ENCODE results near the gene FBXO8. TPM values are rescaled to one million over a fixed set of nuclear protein-coding genes. Genes with fewer than 3 reads are reported as not detected.

FBXO8 gene
- total RNA-seq, 1 experiment from 2014 or later, result 16.7 TPM

GRCh38 chr4:174254613-174255012, 28.9 kb downstream of the FBXO8 start:
- Histone ChIP-seq H3K4me2 (no peak overlapping the region), H2AFZ (no peak overlapping the region), H3K9me3 (ENCODE audit: insufficient read depth, low read depth) (no peaks in the 10 kb centered on the region), H3K9me2 (ENCODE audit: insufficient read depth) (no peaks in the 10 kb centered on the region), H3K4me3 (no peak overlapping the region), H3K4me1 (replicated peaks; ENCODE audit: insufficient read depth) (no peaks in the 10 kb centered on the region), H4K20me1 (ENCODE audit: insufficient read depth) (no peaks in the 10 kb centered on the region), H3K79me2 (ENCODE audit: low read depth) (no peaks in the 10 kb centered on the region), H3K27me3 (ENCODE audit: insufficient read depth, low read depth) (no peaks in the 10 kb centered on the region), H3K27ac (no peak overlapping the region), H3K36me3 (ENCODE audit: low read depth) (no peaks in the 10 kb centered on the region), H3F3A (ENCODE audit: insufficient read depth, low read depth) (no peaks in the 10 kb centered on the region)
- TF ChIP-seq, protein P1, sequence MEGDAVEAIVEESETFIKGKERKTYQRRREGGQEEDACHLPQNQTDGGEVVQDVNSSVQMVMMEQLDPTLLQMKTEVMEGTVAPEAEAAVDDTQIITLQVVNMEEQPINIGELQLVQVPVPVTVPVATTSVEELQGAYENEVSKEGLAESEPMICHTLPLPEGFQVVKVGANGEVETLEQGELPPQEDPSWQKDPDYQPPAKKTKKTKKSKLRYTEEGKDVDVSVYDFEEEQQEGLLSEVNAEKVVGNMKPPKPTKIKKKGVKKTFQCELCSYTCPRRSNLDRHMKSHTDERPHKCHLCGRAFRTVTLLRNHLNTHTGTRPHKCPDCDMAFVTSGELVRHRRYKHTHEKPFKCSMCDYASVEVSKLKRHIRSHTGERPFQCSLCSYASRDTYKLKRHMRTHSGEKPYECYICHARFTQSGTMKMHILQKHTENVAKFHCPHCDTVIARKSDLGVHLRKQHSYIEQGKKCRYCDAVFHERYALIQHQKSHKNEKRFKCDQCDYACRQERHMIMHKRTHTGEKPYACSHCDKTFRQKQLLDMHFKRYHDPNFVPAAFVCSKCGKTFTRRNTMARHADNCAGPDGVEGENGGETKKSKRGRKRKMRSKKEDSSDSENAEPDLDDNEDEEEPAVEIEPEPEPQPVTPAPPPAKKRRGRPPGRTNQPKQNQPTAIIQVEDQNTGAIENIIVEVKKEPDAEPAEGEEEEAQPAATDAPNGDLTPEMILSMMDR (conservative IDR thresholded peaks at IDR 0.05), result no peak
- ChIA-PET CTCF (no interaction called here), POLR2A (ENCODE audit: unreplicated experiment) (no interaction called here)
- DNase-seq, result no peak
- no TSS peak for BruUV-seq (replicated peaks)
- intact Hi-C loops (cut with micrococcal nuclease; ENCODE audit: unreplicated experiment), result no loop called here

DNA sequence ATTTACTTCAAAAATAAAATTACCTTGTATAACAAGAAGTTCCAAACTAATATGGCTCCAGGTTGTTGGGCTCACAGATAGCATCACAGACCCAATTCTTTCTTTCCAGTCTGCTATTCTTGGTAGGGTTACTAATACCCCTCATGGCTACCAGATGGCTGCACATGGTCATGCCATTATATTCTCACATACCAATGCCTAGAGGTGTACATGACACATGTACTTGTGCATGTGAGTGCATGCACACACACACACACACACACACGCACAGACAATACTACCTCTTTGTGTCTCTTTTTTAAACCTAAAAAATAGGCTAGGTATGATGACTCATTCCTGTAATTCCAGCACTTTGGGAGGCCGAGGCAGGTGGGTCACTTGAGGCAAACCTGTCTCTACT, 31.1 kb downstream of the FBXO8 start:
- intact Hi-C loops (cut with micrococcal nuclease; ENCODE audit: unreplicated experiment), result no loop called here
- POLR2A ChIA-PET (ENCODE audit: unreplicated experiment), result no interaction called here

DNA sequence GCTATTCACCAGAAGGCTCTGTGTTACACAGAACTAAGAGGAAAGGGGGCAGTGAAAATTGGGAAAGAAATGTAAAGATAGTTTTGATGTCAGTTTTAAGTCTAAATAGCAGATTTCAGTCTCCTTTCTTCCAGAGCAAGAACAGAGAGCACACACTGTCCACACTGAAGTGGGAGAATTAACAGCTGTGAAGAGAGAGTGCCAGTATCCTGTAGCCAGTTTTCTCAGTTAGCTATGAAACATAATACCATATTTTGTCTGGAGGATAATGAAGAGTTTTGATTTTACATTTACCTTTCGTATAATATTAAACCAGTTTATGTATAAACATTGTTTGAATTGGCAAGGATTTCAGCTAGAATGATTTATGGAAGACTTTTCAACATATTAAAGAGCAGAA, 35.1 kb downstream of the FBXO8 start:
- ChIA-PET POLR2A (ENCODE audit: unreplicated experiment) (no interaction called here), CTCF (no interaction called here)
- DNase-seq, result no peak

More for the DNA sequence above, 31.1 kb downstream of the FBXO8 start:
- Histone ChIP-seq H3K79me2 (ENCODE audit: low read depth) (no peaks in the 10 kb centered on the region), H3K4me1 (replicated peaks; ENCODE audit: insufficient read depth) (no peaks in the 10 kb centered on the region), H3F3A (ENCODE audit: insufficient read depth, low read depth) (no peaks in the 10 kb centered on the region), H3K27me3 (ENCODE audit: insufficient read depth, low read depth) (no peaks in the 10 kb centered on the region), H3K9me2 (ENCODE audit: insufficient read depth) (no peaks in the 10 kb centered on the region), H3K36me3 (ENCODE audit: low read depth) (no peaks in the 10 kb centered on the region), H3K4me3 (no peak overlapping the region), H3K27ac (no peak overlapping the region), H3K4me2 (no peak overlapping the region), H4K20me1 (ENCODE audit: insufficient read depth) (no peaks in the 10 kb centered on the region), H2AFZ (no peak overlapping the region), H3K9me3 (ENCODE audit: insufficient read depth, low read depth) (no peaks in the 10 kb centered on the region)
- TF ChIP-seq, protein P1 (conservative IDR thresholded peaks at IDR 0.05), result no peak
- TF ChIP-seq EZH2 (IDR thresholded peaks at IDR 0.05; ENCODE audit: low read depth), result no peak
- CTCF ChIA-PET, result no interaction called here
- no TSS peak for BruUV-seq (replicated peaks)
- DNase-seq, result no peak

More for the DNA sequence above, 35.1 kb downstream of the FBXO8 start:
- Histone ChIP-seq H2AFZ (no peak overlapping the region), H3K4me1 (replicated peaks; ENCODE audit: insufficient read depth) (no peaks in the 10 kb centered on the region), H4K20me1 (ENCODE audit: insufficient read depth) (no peaks in the 10 kb centered on the region), H3F3A (ENCODE audit: insufficient read depth, low read depth) (no peaks in the 10 kb centered on the region), H3K9me3 (ENCODE audit: insufficient read depth, low read depth) (no peaks in the 10 kb centered on the region), H3K9me2 (ENCODE audit: insufficient read depth) (no peaks in the 10 kb centered on the region), H3K36me3 (ENCODE audit: low read depth) (no peaks in the 10 kb centered on the region), H3K27me3 (ENCODE audit: insufficient read depth, low read depth) (no peaks in the 10 kb centered on the region), H3K27ac (no peak overlapping the region), H3K4me2 (no peak overlapping the region), H3K79me2 (ENCODE audit: low read depth) (no peaks in the 10 kb centered on the region), H3K4me3 (no peak overlapping the region)
- TF ChIP-seq, protein P1 (conservative IDR thresholded peaks at IDR 0.05), result no peak
- TF ChIP-seq EZH2 (IDR thresholded peaks at IDR 0.05; ENCODE audit: low read depth), result no peak
- no TSS peak for BruUV-seq (replicated peaks)
- intact Hi-C loops (cut with micrococcal nuclease; ENCODE audit: unreplicated experiment), result no loop called here
